HL-60 (cell line): ENCODE results near the gene CD72.
A peak's percentile ranks its signal among the peaks of the same experiment; 100 is the strongest.

Source experiments
- DNase-seq, 2 experiments: peaks; one replicate each; pipeline ENCODE4 v3.0.0-alpha.2; 2010 to 2020; ENCODE audit warnings: low read depth in 1 of 2, low spot score in 1 of 2
- H3K27ac ChIP-seq: fragments of 250-450 bp; sonication (Bioruptor Pico); replicated peaks from 2 replicates; pipeline ENCODE4 v1.5.1; 2020; ENCODE audit warnings: mild to moderate bottlenecking, moderate library complexity
- H3K27me3 ChIP-seq: fragments of 250-450 bp; sonication (Bioruptor Pico); 2 replicates; pipeline ENCODE4 v1.5.1; 2021; ENCODE audit warnings: mild to moderate bottlenecking, moderate library complexity; ENCODE audit not compliant: insufficient read depth, poor library complexity, severe bottlenecking
- H3K4me3 ChIP-seq: replicated peaks from 2 replicates; pipeline ENCODE4 v1.5.1; 2011; ENCODE audit warnings: mild to moderate bottlenecking, control low read depth, low read length; ENCODE audit not compliant: insufficient read depth
- GABPA ChIP-seq: IDR thresholded peaks from 2 replicates; pipeline ENCODE4 v1.6.1; 2012; ENCODE audit warnings: low read depth
- POLR2AphosphoS5 ChIP-seq: IDR thresholded peaks from 2 replicates; pipeline ENCODE4 v1.6.1; 2012; ENCODE audit warnings: low read depth
- SPI1 ChIP-seq: IDR thresholded peaks from 2 replicates; pipeline ENCODE4 v1.6.1; 2012; ENCODE audit warnings: low read depth, mild to moderate bottlenecking, borderline replicate concordance
- long read RNA-seq: library from polyadenylated mRNA; unstranded; transcript quantifications from one replicate; pipeline ENCODE4 v2.0.0, GENCODE V29; 2020
- TF ChIP-seq, protein P1 (sequence below): IDR thresholded peaks from one replicate; pipeline ENCODE4 v1.5.1; 2011; ENCODE audit warnings: low read length, control low read depth, inconsistent platforms; ENCODE audit not compliant: insufficient read depth
- TF ChIP-seq, protein P2 (sequence below): IDR thresholded peaks from 2 replicates; pipeline ENCODE4 v1.6.1; 2012; ENCODE audit warnings: low read depth; ENCODE audit not compliant: insufficient replicate concordance

The CD72 gene
- long read RNA-seq, partial matches to known transcripts = 5 of 28 reads
- long read RNA-seq, other reads (novel, unspliced or antisense) = 21 of 28 reads

GRCh38 chr9:35618325-35618727 is at the start of gene CD72:
TSS of gene CD72 (minus strand) at chr9:35618413. CDS start at chr9:35618303, 110 bp downstream.
- peak within 1 kb of the TSS; percentile 57 for H3K27ac ChIP-seq

DNA sequence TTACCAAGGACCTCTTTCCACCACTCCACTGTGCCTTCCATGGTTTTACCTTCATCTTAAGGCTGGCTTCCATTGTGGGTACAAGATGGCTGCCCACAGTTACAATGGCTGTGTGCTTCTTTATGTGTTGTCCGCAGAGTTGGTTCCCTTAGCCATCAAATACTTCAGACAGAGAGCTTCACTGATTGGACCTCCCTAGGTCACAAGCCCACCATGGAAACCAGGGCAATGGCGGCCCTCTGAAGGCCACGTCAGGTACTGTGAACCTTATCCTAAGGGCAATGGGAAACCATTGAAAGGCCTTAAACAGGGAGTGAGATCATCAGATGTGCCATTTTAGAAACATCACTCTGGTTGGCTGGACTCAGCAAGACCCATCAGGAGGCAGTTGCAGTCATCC is 49.7 kb upstream of the CD72 start:
- TF ChIP-seq GABPA (no peak), SPI1 (no peak), POLR2AphosphoS5 (no peak)
- TF ChIP-seq, protein P1, sequence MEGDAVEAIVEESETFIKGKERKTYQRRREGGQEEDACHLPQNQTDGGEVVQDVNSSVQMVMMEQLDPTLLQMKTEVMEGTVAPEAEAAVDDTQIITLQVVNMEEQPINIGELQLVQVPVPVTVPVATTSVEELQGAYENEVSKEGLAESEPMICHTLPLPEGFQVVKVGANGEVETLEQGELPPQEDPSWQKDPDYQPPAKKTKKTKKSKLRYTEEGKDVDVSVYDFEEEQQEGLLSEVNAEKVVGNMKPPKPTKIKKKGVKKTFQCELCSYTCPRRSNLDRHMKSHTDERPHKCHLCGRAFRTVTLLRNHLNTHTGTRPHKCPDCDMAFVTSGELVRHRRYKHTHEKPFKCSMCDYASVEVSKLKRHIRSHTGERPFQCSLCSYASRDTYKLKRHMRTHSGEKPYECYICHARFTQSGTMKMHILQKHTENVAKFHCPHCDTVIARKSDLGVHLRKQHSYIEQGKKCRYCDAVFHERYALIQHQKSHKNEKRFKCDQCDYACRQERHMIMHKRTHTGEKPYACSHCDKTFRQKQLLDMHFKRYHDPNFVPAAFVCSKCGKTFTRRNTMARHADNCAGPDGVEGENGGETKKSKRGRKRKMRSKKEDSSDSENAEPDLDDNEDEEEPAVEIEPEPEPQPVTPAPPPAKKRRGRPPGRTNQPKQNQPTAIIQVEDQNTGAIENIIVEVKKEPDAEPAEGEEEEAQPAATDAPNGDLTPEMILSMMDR = no peak
- TF ChIP-seq, protein P2, sequence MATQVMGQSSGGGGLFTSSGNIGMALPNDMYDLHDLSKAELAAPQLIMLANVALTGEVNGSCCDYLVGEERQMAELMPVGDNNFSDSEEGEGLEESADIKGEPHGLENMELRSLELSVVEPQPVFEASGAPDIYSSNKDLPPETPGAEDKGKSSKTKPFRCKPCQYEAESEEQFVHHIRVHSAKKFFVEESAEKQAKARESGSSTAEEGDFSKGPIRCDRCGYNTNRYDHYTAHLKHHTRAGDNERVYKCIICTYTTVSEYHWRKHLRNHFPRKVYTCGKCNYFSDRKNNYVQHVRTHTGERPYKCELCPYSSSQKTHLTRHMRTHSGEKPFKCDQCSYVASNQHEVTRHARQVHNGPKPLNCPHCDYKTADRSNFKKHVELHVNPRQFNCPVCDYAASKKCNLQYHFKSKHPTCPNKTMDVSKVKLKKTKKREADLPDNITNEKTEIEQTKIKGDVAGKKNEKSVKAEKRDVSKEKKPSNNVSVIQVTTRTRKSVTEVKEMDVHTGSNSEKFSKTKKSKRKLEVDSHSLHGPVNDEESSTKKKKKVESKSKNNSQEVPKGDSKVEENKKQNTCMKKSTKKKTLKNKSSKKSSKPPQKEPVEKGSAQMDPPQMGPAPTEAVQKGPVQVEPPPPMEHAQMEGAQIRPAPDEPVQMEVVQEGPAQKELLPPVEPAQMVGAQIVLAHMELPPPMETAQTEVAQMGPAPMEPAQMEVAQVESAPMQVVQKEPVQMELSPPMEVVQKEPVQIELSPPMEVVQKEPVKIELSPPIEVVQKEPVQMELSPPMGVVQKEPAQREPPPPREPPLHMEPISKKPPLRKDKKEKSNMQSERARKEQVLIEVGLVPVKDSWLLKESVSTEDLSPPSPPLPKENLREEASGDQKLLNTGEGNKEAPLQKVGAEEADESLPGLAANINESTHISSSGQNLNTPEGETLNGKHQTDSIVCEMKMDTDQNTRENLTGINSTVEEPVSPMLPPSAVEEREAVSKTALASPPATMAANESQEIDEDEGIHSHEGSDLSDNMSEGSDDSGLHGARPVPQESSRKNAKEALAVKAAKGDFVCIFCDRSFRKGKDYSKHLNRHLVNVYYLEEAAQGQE = no peak
- no peak overlapping the region for H3K4me3 ChIP-seq

More at GRCh38 chr9:35618325-35618727, at the start of gene CD72:
- TF ChIP-seq SPI1 = peak; percentile 42; the same call in 1 of the 2 replicates
- no peak for TF ChIP-seq GABPA
- Histone ChIP-seq H3K4me3 (peak within 1 kb of the TSS; percentile 38), H3K27me3 (no peaks in the 10 kb centered on the region)
- DNase-seq = peak in 1 of 2 experiments; percentile 61

DNA sequence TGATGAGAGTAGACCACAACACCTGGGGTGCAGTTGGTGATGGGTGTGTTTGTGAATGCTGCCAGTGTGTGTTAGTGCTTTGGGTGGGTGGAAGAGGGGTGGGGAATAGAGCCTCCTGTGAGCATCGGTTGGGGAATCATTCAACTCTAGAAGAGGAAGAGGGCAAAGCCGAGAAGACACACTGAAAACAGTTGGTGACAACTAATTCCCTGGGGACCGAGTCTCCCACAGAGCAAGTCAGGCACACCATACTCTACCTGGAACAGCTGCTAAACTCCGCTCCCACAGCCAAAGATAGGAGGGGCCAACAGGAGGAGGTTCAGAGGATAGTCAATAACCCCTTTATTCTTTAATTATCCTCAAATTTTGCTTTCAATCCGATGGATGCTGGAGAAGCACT is 48.3 kb upstream of the CD72 start:
- no peak overlapping the region for H3K4me3 ChIP-seq
- no peaks in the 10 kb centered on the region for H3K27me3 ChIP-seq
- no peak for DNase-seq
- TF ChIP-seq, protein P2 = no peak
- no peak for TF ChIP-seq GABPA
- TF ChIP-seq, protein P1 = no peak
- TF ChIP-seq POLR2AphosphoS5 = no peak
- no peak for TF ChIP-seq SPI1
- H3K27ac ChIP-seq = no peak overlapping the region

More for the DNA sequence above, 49.7 kb upstream of the CD72 start:
- DNase-seq = no peak
- Histone ChIP-seq H3K27me3 (no peaks in the 10 kb centered on the region), H3K27ac (no peak overlapping the region)

GRCh38 chr9:35666045-35666444 is 47.8 kb upstream of the CD72 start:
- no peak overlapping the region for H3K27ac ChIP-seq
- TF ChIP-seq, protein P1 = no peak
- no peak for TF ChIP-seq SPI1
- TF ChIP-seq, protein P2 = no peak
- TF ChIP-seq POLR2AphosphoS5 = no peak
- no peak for TF ChIP-seq GABPA
- H3K27me3 ChIP-seq = no peaks in the 10 kb centered on the region
- no peak for DNase-seq
- no peak overlapping the region for H3K4me3 ChIP-seq
